ENCODE results near the gene MYO1D. TPM values are rescaled to one million over a fixed set of nuclear protein-coding genes. Genes with fewer than 3 reads are reported as not detected.
A peak's percentile ranks its signal among the peaks of the same experiment; 100 is the strongest.
"Not testable (repeated sequence)": the region's sequence is repeated elsewhere in the genome, so short reads cannot be mapped to it uniquely, and the experiment has no call there.

The MYO1D gene
- total RNA-seq (2021) = 39.2 and 40.8 TPM in 2 replicates
- Bru-seq, nascent RNA = percentile 66 among the genes with signal in this experiment
- BruChase-seq, experiment 1, labeled RNA remaining after a 2-hour chase = percentile 62 among the genes with signal in this experiment
- percentile 55 among the genes with signal in this experiment for BruChase-seq, experiment 2, labeled RNA remaining after a 6-hour chase
- long read RNA-seq, full-length matches to known transcripts = 23 of 38 reads
- long read RNA-seq, partial matches to known transcripts = 4 of 38 reads
- long read RNA-seq, other reads (novel, unspliced or antisense) = 11 of 38 reads

DNA sequence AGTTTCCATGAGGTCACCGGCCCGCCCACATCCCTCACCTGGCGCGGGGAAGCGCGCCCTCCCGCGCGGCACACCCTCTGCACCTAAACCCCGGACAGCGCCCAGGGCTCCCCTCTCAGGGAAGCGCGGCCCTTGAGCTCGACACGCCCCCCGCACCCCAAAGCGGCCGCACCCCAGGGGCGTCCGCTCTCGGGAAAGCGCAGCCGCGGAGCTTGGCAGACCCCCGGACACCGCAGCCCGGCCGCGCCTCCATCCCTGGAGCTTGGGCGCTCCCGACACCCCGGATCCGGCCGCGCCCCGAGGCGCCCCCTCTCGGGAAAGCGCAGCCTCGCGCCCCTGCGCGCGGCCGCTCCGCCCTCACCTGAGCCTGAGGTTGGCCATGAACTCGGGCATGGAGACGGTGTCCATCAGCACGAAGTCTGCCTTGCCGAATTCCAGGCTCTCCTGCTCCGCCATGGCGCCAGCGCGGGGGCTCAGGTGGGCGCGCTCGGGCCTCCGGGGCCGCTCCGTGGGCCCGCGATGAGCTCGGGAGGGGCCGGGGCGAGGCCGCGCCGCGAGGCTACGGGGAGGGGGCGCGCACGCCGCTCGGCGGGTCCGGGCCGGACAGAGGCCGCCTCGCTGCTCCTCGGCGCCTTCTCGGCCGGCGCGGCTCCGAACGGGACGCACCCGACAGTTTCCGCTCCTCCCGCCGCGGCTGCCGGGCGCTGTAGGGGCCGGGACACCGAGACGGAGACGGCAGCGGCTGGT is at the start of gene MYO1D:
MYO1D (minus strand) TSS at position 708 of the 747 bp plus-strand sequence; CDS start at position 456, 252 bp downstream.
- POLR2A ChIA-PET (ENCODE audit: unreplicated experiment) = interaction anchor here (0.6 to 0.8 kb wide), 3 partner anchors 35 to 39 kb away, joined by 3 to 10 read pairs (median 4); no protein-coding TSS in a partner anchor
- H3K79me2 ChIP-seq (ENCODE audit: low read depth) = 0 out of 2 replicates have a peak, but pooled peaks cover 10% of the 10 kb centered on the region
- H4K20me1 ChIP-seq (ENCODE audit: insufficient read depth) = no peaks in the 10 kb centered on the region
- H3K9me2 ChIP-seq (ENCODE audit: insufficient read depth) = no peaks in the 10 kb centered on the region
- no peaks in the 10 kb centered on the region for H3K9me3 ChIP-seq (ENCODE audit: insufficient read depth, low read depth)
- peak within 1 kb of the TSS; percentile 96 for H3K4me2 ChIP-seq
- CTCF ChIA-PET = interaction anchor here (0.7 to 3.0 kb wide), 7 partner anchors 22 to 313 kb away, joined by 3 to 40 read pairs (median 5); no protein-coding TSS in a partner anchor
- peaks cover 14% of the 10 kb centered on the region for H3K4me1 ChIP-seq (replicated peaks; ENCODE audit: insufficient read depth)
- peak; percentile 62 to 77 for DNase-seq
- intact Hi-C loops (cut with micrococcal nuclease; ENCODE audit: unreplicated experiment) = loop anchor here (1.0 to 10.0 kb wide), 3 partner anchors 52 to 432 kb away; partner anchors contain the start of gene PSMD11
- no peaks in the 10 kb centered on the region for H3K27me3 ChIP-seq (ENCODE audit: insufficient read depth, low read depth)
- no peaks in the 10 kb centered on the region for H3K36me3 ChIP-seq (ENCODE audit: low read depth)
- peaks cover 5% of the 10 kb centered on the region; the same call in 1 of the 2 replicates for H3F3A ChIP-seq (ENCODE audit: insufficient read depth, low read depth)
- peak within 1 kb of the TSS; percentile 86 for H3K4me3 ChIP-seq
- H2AFZ ChIP-seq = peak within 1 kb of the TSS; percentile 92
- no peak for TF ChIP-seq EZH2 (IDR thresholded peaks at IDR 0.05; ENCODE audit: low read depth)
- TF ChIP-seq, protein P1, sequence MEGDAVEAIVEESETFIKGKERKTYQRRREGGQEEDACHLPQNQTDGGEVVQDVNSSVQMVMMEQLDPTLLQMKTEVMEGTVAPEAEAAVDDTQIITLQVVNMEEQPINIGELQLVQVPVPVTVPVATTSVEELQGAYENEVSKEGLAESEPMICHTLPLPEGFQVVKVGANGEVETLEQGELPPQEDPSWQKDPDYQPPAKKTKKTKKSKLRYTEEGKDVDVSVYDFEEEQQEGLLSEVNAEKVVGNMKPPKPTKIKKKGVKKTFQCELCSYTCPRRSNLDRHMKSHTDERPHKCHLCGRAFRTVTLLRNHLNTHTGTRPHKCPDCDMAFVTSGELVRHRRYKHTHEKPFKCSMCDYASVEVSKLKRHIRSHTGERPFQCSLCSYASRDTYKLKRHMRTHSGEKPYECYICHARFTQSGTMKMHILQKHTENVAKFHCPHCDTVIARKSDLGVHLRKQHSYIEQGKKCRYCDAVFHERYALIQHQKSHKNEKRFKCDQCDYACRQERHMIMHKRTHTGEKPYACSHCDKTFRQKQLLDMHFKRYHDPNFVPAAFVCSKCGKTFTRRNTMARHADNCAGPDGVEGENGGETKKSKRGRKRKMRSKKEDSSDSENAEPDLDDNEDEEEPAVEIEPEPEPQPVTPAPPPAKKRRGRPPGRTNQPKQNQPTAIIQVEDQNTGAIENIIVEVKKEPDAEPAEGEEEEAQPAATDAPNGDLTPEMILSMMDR (conservative IDR thresholded peaks at IDR 0.05) = peak; percentile 67
- BruUV-seq (replicated peaks) = no TSS peak
- peak within 1 kb of the TSS; percentile 45; the same call in 1 of the 2 replicates for H3K27ac ChIP-seq

DNA sequence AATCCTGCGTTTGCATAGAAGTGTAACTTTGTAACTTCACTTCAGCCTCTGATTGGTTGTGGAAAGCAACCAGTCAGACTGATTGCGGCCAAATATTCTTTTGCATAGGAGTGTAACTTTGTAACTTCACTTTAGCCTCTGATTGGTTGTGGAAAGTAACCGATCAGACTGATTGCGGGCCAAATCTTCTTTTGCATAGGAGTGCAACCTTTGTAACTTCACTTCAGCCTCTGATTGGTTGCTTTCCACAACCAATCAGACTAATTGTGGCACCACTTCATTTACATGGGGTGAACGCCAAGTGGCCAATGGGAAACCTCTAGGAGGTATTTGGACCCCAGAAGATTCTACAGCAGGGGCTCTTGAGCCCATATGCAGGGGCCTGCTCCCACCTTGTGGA is 49.3 kb upstream of the MYO1D start:
- Histone ChIP-seq H3F3A (ENCODE audit: insufficient read depth, low read depth) (no peaks in the 10 kb centered on the region), H3K27me3 (ENCODE audit: insufficient read depth, low read depth) (peaks cover 43% of the 10 kb centered on the region), H4K20me1 (ENCODE audit: insufficient read depth) (no peaks in the 10 kb centered on the region), H2AFZ (no peak overlapping the region), H3K27ac (no peak overlapping the region), H3K4me1 (replicated peaks; ENCODE audit: insufficient read depth) (no peaks in the 10 kb centered on the region), H3K9me3 (ENCODE audit: insufficient read depth, low read depth) (no peaks in the 10 kb centered on the region), H3K9me2 (ENCODE audit: insufficient read depth) (no peaks in the 10 kb centered on the region), H3K4me2 (no peak overlapping the region), H3K36me3 (ENCODE audit: low read depth) (no peaks in the 10 kb centered on the region), H3K4me3 (no peak overlapping the region), H3K79me2 (ENCODE audit: low read depth) (no peaks in the 10 kb centered on the region)
- TF ChIP-seq, protein P1 (conservative IDR thresholded peaks at IDR 0.05) = no peak
- no peak for TF ChIP-seq EZH2 (IDR thresholded peaks at IDR 0.05; ENCODE audit: low read depth)
- intact Hi-C loops (cut with micrococcal nuclease; ENCODE audit: unreplicated experiment) = no loop called here
- CTCF ChIA-PET = no interaction called here
- BruUV-seq (replicated peaks) = no TSS peak
- DNase-seq = no peak
- POLR2A ChIA-PET (ENCODE audit: unreplicated experiment) = no interaction called here

DNA sequence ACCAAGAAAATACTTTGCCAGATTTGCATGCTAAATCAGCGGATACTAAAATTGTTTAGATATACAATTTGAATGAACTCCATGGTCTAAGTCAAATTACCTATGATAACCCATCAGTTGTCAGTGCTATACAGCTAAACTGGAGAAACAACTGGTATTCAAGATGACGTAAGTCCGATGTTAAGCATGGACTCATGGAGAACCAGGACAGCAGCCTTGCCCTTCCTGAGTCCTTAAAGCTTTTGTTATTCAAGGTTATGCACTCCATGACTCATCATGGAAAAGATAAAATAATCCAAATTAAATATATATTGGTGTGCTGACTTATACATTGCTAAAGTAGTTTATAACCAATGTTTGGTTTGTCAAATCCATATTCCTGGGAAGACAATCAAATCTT is 47.0 kb upstream of the MYO1D start:
- H3K4me2 ChIP-seq; H3K9me2 ChIP-seq (ENCODE audit: insufficient read depth); H3K79me2 ChIP-seq (ENCODE audit: low read depth); H3F3A ChIP-seq (ENCODE audit: insufficient read depth, low read depth); DNase-seq; POLR2A ChIA-PET (ENCODE audit: unreplicated experiment); H4K20me1 ChIP-seq (ENCODE audit: insufficient read depth); H3K9me3 ChIP-seq (ENCODE audit: insufficient read depth, low read depth); H3K4me1 ChIP-seq (replicated peaks; ENCODE audit: insufficient read depth); CTCF ChIA-PET; H2AFZ ChIP-seq; intact Hi-C loops (cut with micrococcal nuclease; ENCODE audit: unreplicated experiment); BruUV-seq (replicated peaks); H3K4me3 ChIP-seq; H3K36me3 ChIP-seq (ENCODE audit: low read depth); H3K27ac ChIP-seq: not testable (repeated sequence)
- H3K27me3 ChIP-seq (ENCODE audit: insufficient read depth, low read depth) = peaks cover 20% of the 10 kb centered on the region; the same call in 1 of the 2 replicates
